SK-N-DZ (cell line): Measurements from ENCODE around the gene MLIP.
A peak's percentile ranks its signal among the peaks of the same experiment; 100 is the strongest.
"Not testable (repeated sequence)": the region's sequence is repeated elsewhere in the genome, so short reads cannot be mapped to it uniquely, and the experiment has no call there.

ENCODE experiments used
- DNase-seq: peaks from one replicate; pipeline ENCODE4 v3.0.0-alpha.2; 2015; ENCODE audit warnings: low spot score

Gene MLIP

DNA sequence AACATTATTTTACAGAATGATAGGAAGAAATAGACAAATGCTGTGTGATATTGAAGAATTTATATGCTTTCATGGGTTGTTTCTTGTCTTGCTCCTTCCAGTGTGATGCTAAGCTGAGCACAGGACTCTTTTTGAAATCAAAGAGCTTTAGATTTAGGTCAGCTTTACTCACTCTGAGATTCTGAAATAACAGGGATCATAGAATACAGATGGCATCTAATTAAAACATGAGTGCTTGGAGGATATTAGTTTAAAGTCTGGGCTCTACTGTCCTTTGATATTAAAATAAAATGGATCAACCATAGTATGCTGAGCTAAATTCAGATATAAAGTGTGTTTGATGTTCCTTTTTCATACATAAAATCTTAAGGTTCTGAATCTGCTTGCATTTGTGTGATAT is 29.6 kb downstream of the MLIP start:
- no peak for DNase-seq

DNA sequence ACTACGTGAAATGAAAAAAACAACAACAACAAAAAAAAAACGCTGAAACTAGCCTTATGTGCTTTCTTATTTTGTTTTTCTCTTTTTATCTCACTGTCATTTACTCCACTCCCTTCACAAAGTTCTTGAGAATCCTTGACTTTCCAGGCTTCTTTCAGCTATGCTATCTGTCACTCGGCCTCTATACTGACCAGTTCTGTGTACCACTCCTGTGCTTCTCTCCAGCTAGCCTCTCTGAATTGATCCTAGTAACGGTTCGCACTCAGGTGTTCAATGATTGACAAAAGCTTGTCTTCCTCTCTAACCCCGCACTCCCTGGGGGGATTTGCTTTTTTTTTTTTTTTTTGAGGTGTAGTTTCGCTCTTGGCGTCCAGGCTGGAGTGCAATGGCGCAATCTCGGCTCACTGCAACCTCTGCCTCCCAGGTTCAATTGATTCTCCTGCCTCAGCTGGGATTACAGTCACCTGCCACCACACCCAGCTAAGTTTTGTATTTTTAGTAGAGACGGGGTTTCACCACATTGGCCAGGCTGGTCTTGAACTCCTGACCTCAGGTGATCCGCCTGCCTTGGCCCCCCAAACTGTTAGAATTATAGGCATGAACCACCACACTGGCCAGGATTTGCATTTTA is 31.8 kb downstream of the MLIP start:
- no peak for DNase-seq

DNA sequence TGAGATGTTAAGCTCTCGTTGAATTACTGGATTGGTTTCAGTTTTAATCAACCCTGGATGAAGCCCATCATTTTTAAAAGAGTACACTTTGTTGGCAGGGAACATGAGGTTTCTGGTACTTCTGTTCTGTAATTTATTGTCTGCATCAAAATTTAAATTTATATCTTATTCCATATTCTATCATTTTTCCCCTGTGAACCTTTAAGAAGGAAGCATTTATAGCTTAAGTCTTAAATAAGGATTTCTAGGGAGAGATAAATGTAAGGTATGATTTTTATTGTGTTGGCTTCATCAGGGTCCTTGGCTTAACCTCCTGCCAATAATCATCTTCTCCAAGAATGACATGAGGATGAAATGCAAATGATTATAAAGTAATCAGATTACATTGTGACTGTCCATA is 40.6 kb downstream of the MLIP start:
- DNase-seq, result no peak

DNA sequence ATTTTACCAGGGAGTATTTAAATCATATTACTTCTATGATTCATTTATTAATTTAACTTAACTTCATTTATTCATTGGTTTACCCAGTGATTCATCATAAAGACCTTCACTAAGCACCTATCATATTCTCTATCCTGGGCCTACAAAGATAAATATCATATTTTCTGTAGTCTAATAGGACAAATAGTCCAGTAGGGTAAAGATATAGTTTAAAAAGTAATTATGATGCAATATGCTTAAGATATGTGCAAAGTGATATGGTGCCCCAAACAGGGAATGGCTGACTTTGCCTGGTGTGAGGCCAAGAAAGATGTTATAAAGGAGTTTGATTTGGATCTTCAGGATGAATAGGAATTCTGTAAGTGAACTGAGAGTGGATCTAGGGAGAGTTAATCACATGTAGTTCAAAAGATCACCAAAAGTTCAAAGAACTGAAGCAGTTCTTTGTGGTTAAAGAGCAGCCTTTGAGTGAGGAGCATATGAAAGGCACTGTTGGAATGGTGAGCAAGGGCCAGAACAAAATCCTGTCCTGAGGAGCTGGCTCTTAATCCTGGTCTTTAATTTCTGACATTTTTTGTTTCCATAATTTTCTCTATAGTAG is 45.5 kb downstream of the MLIP start:
- DNase-seq, result no peak

DNA sequence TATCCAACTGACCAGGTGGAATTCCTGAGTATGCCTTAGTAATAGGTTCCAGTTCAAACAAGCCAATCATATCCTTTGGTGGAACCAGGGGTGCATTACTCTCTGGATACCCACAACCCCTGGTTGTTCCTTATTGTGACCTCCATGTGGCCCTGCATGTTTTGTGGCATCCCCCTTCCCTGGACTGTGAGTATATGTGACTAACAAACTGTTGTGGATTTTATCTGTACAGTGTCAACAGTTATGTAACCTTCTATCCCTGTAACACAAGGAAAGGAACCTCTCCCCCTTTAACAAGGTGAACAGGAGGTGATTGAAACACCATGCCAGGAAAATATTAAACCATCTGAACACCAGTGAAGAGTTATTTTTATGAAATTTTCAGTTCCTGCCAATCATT is 46.2 kb downstream of the MLIP start:
- DNase-seq, result no peak

GRCh38 chr6:54173089-54173488 is 61.8 kb downstream of the MLIP start:
- DNase-seq, result no peak

- DNase-seq, result no peak
Observed at GRCh38 chr6:54179152-54179551, 67.9 kb downstream of the MLIP start.

- no peak for DNase-seq
Observed at GRCh38 chr6:54183616-54184015, 72.4 kb downstream of the MLIP start.

DNA sequence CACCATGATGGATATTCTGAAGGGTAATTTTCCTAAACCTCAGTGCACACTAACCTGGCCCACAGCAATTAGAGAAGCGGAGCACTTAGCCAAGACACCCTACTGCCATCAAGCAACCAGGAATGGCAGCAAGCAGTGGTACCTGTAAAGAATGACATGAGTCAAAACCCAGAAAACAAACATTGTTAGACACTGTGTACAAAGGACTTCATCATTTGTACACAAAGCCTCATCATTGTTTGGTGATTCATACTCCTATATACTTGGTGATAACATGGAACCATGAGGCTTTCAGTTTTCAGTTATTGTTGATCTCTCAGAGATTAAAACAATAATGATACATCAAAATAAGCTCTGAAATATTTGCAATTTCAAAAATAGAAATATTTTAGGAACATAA is 74.6 kb downstream of the MLIP start:
- DNase-seq, result no peak

GRCh38 chr6:54188846-54189245 is 77.6 kb downstream of the MLIP start:
- no peak for DNase-seq

GRCh38 chr6:54191461-54191860 is 80.2 kb downstream of the MLIP start:
- peak; percentile 8 for DNase-seq

GRCh38 chr6:54192993-54193392 is 81.8 kb downstream of the MLIP start:
- DNase-seq, result no peak

DNA sequence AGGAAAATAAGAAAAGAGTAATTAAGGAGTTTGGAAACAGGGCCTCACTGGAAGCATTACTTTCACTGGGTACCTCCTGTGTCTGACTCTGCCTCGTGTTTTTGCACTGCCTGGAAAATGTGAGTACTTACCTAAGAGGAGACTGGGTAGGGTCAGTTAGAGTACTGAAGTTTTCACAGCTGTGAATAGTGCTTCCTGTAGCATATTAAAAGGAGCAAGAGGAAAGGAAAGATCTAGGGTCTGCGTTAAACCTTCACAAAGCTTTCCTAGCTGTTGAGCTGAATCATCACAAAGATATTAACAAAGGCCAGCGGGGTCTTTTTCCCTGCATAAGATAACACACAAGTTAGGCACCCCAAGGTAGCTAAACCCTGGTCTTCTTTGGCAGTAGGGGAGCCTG is 82.3 kb downstream of the MLIP start:
- DNase-seq, result no peak

DNA sequence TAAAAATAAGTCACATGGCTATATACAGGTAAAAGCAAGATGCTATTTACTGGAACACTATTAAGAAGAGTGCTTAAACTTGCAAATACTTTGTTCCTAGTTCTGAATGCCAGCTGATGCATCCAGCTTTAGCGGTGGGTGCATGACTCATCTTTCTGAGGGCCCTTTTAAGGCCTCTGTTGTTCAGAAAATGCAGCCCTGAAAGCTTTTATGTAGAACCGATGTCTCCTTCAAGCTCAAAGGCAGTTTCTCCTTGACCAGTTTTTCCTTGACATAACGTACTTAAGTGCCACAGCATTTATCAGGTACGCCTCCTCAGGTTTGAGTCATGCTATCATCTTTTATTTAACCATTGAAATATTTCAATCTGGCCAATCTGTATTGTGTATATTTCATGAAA is 82.8 kb downstream of the MLIP start:
- no peak for DNase-seq

GRCh38 chr6:54195637-54196036 is 84.4 kb downstream of the MLIP start:
- DNase-seq, result no peak

DNA sequence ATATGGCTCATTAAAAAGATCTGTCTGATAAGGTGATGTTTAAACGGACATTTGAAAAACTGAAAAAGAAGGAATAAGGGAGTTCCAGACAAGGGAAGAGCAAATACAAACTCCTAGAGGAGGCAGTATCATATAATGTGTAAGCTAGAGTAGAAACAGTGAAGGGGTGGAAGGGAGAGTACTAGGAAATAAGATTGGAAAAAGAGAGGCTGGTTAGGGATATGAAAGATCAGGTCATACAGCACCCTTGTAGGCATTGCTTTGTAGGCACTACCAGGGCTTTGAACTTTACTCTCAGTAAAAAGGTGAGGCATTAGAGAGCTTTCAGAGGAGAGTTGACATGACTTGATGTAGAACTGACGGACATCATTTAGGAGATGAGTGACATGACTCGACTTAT is 85.7 kb downstream of the MLIP start:
- DNase-seq, result no peak

DNA sequence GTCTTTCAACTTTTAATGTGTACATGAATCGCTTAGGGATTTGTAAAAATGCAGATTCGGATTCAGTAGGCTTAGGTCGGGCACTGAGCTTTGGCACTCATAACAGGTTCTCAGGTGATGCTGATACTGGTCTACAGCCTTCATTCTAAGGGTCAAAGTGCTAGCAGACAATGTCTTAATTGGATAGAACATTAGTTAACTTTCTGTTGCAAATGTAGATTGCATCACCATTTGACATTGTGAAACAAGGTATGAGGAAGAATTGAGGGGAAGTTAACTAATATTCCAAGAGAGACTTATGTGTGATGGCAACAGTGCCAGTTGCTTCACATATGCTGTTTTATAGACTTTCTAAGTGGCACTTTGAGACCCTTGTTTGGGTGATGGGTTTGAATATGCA is 86.9 kb downstream of the MLIP start:
- no peak for DNase-seq

DNA sequence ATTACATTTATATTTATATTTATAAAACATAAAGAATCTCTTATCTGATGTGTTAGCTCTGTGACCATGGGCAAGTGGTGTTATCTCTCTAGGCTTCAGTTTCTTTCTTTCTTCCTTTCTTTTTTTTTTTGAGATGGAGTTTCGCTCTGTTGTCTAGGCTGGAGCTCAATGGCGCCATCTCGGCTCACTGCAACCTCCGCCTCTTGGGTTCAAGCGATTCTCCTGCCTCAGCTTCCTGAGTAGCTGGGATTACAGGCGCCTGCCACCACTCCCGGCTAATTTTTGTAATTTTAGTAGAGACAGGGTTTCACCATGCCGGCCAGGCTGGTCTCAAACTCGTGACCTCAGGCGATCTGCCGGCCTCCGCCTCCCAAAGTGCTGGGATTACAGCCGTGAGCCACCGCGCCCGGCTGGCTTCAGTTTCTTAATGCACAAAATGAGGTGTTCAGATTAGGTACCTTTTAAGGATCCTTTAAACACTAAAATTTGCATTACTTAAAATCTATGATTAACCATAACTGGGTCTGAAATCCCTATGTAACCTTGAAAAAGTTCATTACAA is 92.3 kb downstream of the MLIP start:
- DNase-seq, result not testable (repeated sequence)

- DNase-seq, result peak; percentile 47
Observed at GRCh38 chr6:54204921-54205591, 93.8 kb downstream of the MLIP start.

- DNase-seq, result no peak
Observed at GRCh38 chr6:54206510-54206909, 95.3 kb downstream of the MLIP start.

DNA sequence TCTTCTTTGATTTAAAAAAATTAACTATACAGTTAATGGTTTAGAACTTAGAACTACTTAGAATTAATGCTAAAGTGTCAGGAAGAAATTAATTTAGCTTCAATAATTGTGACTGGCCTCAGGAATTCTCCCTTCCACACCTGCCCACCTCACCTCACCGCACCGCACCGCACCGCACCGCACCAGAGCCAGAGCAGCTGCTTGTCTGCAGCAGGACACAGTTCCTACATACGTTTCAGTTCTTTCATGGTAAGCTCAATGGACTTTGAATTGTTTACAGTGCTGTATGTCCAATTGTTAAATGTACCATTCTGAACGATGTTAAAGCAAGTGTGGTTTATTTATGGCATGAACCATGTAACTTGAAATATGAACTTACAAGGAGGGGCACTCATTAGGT is 98.7 kb downstream of the MLIP start:
- not testable (repeated sequence) for DNase-seq

DNA sequence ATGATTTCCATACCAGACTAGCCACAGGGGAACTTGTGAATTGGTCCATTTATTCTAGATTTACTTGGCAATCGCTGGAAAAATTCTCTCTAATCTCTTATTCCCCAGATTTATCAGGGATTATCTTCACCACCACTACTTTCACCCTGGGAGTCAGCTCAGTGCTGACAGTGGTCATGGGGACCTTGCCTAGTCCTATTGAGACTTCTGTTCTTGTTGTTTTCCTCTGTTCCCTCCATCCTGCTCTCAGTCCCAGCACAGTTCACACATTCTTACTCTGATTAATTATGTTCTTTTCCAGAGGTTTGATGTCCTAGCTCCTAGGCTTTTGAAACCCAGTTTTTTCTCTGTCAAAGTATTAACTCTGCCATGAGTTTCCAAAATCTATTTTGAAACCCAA is 103.0 kb downstream of the MLIP start:
- no peak for DNase-seq

DNA sequence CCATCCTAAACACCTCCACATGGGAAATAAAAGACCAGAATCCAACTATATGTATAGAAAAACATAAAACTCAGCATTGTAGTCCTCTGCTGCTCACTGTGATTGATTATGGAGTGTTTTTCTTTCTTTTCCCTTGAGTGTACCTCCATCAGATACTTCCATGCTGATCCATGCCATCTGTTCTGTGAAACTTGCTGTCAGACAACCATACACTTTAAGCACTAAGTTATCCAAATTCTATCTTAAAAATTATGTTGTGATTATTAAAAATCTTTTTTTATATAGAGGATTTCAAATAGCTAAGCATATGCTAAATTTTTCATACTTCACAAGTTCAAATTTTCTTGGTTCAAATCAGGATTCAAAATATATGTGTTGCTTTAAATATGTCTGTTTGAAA is 105.1 kb downstream of the MLIP start:
- no peak for DNase-seq
